Endothelial cell of umbilical vein (primary cell): ENCODE measurements around the gene KRT15.

Experiments used
- MYC ChIP-seq: IDR thresholded peaks from one replicate; pipeline ENCODE4 v1.6.1; 2011; ENCODE audit warnings: mild to moderate bottlenecking, low read depth, low read length
- POLR2A ChIP-seq: IDR thresholded peaks from 2 replicates; pipeline ENCODE4 v1.6.1; 2012; ENCODE audit warnings: low read depth, mild to moderate bottlenecking, control low read depth, low read length
- POLR2AphosphoS5 ChIP-seq: IDR thresholded peaks from 2 replicates; pipeline ENCODE4 v1.6.1; 2012; ENCODE audit warnings: low read depth, mild to moderate bottlenecking, control low read depth, low read length, moderate library complexity; ENCODE audit not compliant: insufficient read depth
- TF ChIP-seq, protein P1 (sequence below), 2 donors: IDR thresholded peaks; 1 replicate in 1 of 2; 2 replicates in 1 of 2; pipeline ENCODE4 v1.5.1; 2011; ENCODE audit warnings: low read length in 2 of 2, mild to moderate bottlenecking in 2 of 2, moderate library complexity in 2 of 2, control low read depth in 1 of 2, inconsistent platforms in 1 of 2, low read depth in 1 of 2; ENCODE audit not compliant: insufficient read depth in 1 of 2; ENCODE audit errors: extremely low read depth in 1 of 2

DNA sequence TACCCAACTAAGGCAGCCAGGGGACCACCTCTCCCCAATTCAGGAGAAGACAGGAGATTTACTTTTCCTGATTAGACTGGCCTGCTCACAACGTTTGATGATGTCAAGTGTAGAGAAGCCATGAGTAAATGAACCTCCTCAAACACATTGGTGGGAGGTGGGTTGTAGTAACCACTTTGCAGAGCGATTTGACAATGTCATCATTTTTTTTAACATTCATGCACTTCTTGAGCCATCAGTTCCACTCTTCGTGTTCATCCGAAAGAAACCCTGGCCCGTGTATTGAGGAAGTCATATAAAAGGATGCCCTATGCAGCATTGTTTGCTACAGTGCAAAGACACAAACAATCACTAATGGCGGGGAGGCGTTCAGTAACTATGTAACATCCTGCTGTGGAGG is 14.9 kb upstream of the KRT15 start:
- no peak for TF ChIP-seq POLR2A
- TF ChIP-seq, protein P1, sequence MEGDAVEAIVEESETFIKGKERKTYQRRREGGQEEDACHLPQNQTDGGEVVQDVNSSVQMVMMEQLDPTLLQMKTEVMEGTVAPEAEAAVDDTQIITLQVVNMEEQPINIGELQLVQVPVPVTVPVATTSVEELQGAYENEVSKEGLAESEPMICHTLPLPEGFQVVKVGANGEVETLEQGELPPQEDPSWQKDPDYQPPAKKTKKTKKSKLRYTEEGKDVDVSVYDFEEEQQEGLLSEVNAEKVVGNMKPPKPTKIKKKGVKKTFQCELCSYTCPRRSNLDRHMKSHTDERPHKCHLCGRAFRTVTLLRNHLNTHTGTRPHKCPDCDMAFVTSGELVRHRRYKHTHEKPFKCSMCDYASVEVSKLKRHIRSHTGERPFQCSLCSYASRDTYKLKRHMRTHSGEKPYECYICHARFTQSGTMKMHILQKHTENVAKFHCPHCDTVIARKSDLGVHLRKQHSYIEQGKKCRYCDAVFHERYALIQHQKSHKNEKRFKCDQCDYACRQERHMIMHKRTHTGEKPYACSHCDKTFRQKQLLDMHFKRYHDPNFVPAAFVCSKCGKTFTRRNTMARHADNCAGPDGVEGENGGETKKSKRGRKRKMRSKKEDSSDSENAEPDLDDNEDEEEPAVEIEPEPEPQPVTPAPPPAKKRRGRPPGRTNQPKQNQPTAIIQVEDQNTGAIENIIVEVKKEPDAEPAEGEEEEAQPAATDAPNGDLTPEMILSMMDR (IDR thresholded peaks at IDR 0.05; ENCODE audit: extremely low read depth in 1 of 2, insufficient read depth in 1 of 2, low read depth in 1 of 2, low read length in 2 of 2), result no peak
- no peak for TF ChIP-seq POLR2AphosphoS5
- no peak for TF ChIP-seq MYC
